ENCODE measurements around the gene CELA3A. TPM values are rescaled to one million over a fixed set of nuclear protein-coding genes. Genes with fewer than 3 reads are reported as not detected.

CELA3A gene
- total and polyA plus RNA-seq, 2 of the 13 experiments (the other 11 are each of a cell fraction or from before 2014, with no cell fraction given), result 0.09 TPM; not detected in 1

GRCh38 chr1:22048351-22049192 lies 47.1 kb downstream of the CELA3A start (continued):
- peak; percentile 30; the same call in 1 of the 2 replicates for TF ChIP-seq FOXK1 (CRISPR knock-in tag; IDR thresholded peaks at IDR 0.05; ENCODE audit: borderline replicate concordance, low read depth)
- TF ChIP-seq MXD4 (CRISPR knock-in tag; IDR thresholded peaks at IDR 0.05), result peak; percentile 49; the same call in 1 of the 2 replicates
- TF ChIP-seq MTF1 (CRISPR knock-in tag; IDR thresholded peaks at IDR 0.05), result no peak
- TF ChIP-seq MXI1 (IDR thresholded peaks at IDR 0.05; ENCODE audit: borderline replicate concordance, low read depth, low read length), result peak; percentile 57; the same call in 1 of the 3 replicates
- TF ChIP-seq ZNF317 (CRISPR knock-in tag; IDR thresholded peaks at IDR 0.05), result peak; percentile 67; the same call in 1 of the 2 replicates
- no peak for TF ChIP-seq ZZZ3 (CRISPR knock-in tag; IDR thresholded peaks at IDR 0.05; ENCODE audit: borderline replicate concordance)
- TF ChIP-seq HOXD1 (CRISPR knock-in tag; IDR thresholded peaks at IDR 0.05), result no peak
- TF ChIP-seq ZNF776 (CRISPR knock-in tag; IDR thresholded peaks at IDR 0.05), result no peak
- TF ChIP-seq KMT2B (CRISPR knock-in tag; IDR thresholded peaks at IDR 0.05), result no peak
- no peak for TF ChIP-seq ZFP82 (CRISPR knock-in tag; IDR thresholded peaks at IDR 0.05; ENCODE audit: borderline replicate concordance)
- no peak for TF ChIP-seq ISX (CRISPR knock-in tag; conservative IDR thresholded peaks at IDR 0.05)
- no peak for TF ChIP-seq ZNF230 (CRISPR knock-in tag; IDR thresholded peaks at IDR 0.05)
- peak; percentile 49; the same call in 1 of the 2 replicates for TF ChIP-seq ZGPAT (CRISPR knock-in tag; IDR thresholded peaks at IDR 0.05)
- TF ChIP-seq ZFAT (CRISPR knock-in tag; conservative IDR thresholded peaks at IDR 0.05), result no peak
- no peak for TF ChIP-seq RFXANK (CRISPR knock-in tag; IDR thresholded peaks at IDR 0.05)
- no peak for TF ChIP-seq ZNF512 (CRISPR knock-in tag; IDR thresholded peaks at IDR 0.05)
- TF ChIP-seq ZNF513 (CRISPR knock-in tag; conservative IDR thresholded peaks at IDR 0.05), result no peak
- no peak for TF ChIP-seq PTBP1 (IDR thresholded peaks at IDR 0.05; ENCODE audit: low read depth, low read length, poor library complexity, severe bottlenecking)
- TF ChIP-seq ZNF605 (CRISPR knock-in tag; IDR thresholded peaks at IDR 0.05), result 0 out of 2 replicates have a peak, but pooled peaks have one; percentile 27
- no peak for TF ChIP-seq DNMT1 (CRISPR knock-in tag; IDR thresholded peaks at IDR 0.05)
- no peak for TF ChIP-seq SMARCE1 (IDR thresholded peaks at IDR 0.05; ENCODE audit: borderline replicate concordance)
- peak; percentile 56; the same call in 1 of the 2 replicates for TF ChIP-seq ZMYM4 (CRISPR knock-in tag; IDR thresholded peaks at IDR 0.05)
- no peak for TF ChIP-seq FOSL1 (CRISPR knock-in tag; IDR thresholded peaks at IDR 0.05; ENCODE audit: borderline replicate concordance)
- no peak for TF ChIP-seq MAF1 (CRISPR knock-in tag; IDR thresholded peaks at IDR 0.05; ENCODE audit: borderline replicate concordance)
- TF ChIP-seq BHLHE40 (IDR thresholded peaks at IDR 0.05; ENCODE audit: low read length), result 0 out of 2 replicates have a peak, but pooled peaks have one; percentile 57
